Cardiac fibroblast (primary cell): Measurements from ENCODE around the gene ZBTB20.

Experiments used
- DNase-seq, 2 donors: peaks; one replicate each; pipeline versions ENCODE4 v3.0.0 to v3.0.0-alpha.2; 2010; ENCODE audit warnings: low read depth in 2 of 2
- H3K4me3 ChIP-seq, 2 donors: replicated peaks in 1 of 2; 1 replicate in 1 of 2; 2 replicates in 1 of 2; pipeline ENCODE4 v1.5.1; 2011; ENCODE audit warnings: low read depth in 2 of 2, low read length in 2 of 2, mild to moderate bottlenecking in 2 of 2, moderate library complexity in 1 of 2
- CTCF ChIP-seq: IDR thresholded peaks from one replicate; pipeline ENCODE4 v1.5.1; 2011; ENCODE audit warnings: low read depth, mild to moderate bottlenecking, low read length, inconsistent platforms

The ZBTB20 gene

GRCh38 chr3:115090712-115091111 is 56.4 kb downstream of the ZBTB20 start:
- no peak for TF ChIP-seq CTCF
- DNase-seq: no peak

GRCh38 chr3:115089481-115089880 is 57.6 kb downstream of the ZBTB20 start:
- H3K4me3 ChIP-seq: no peak overlapping the region
- no peak for TF ChIP-seq CTCF
- DNase-seq: no peak

More at GRCh38 chr3:115090712-115091111, 56.4 kb downstream of the ZBTB20 start:
- H3K4me3 ChIP-seq: no peak overlapping the region

GRCh38 chr3:115087512-115087911 is 59.6 kb downstream of the ZBTB20 start:
- DNase-seq: no peak
- TF ChIP-seq CTCF: no peak
- no peak overlapping the region for H3K4me3 ChIP-seq

- DNase-seq: no peak
- no peak overlapping the region for H3K4me3 ChIP-seq
- TF ChIP-seq CTCF: no peak
Observed at GRCh38 chr3:115086344-115086743, 60.7 kb downstream of the ZBTB20 start.

GRCh38 chr3:115085197-115085865 is 61.8 kb downstream of the ZBTB20 start:
- DNase-seq: peak in 1 of 2 donors; percentile 20
- H3K4me3 ChIP-seq: no peak overlapping the region
- TF ChIP-seq CTCF: peak; percentile 40

GRCh38 chr3:115084686-115085085 is 62.4 kb downstream of the ZBTB20 start:
- DNase-seq: no peak
- no peak overlapping the region for H3K4me3 ChIP-seq
- TF ChIP-seq CTCF: no peak

GRCh38 chr3:115082260-115082659 is 64.8 kb downstream of the ZBTB20 start:
- DNase-seq: no peak
- no peak for TF ChIP-seq CTCF
- no peak overlapping the region for H3K4me3 ChIP-seq
